ENCODE data around the gene NEMP1.

The NEMP1 gene

GRCh38 chr12:57011438-57012424 is 66.9 kb downstream of the NEMP1 start:
- Histone ChIP-seq H3K4me2 (ENCODE audit: low read length) (no peak overlapping the region), H3K27me3 (ENCODE audit: control insufficient read depth, insufficient read depth, low read length) (peaks cover 49% of the 10 kb centered on the region)

GRCh38 chr12:57010627-57011247 is 67.9 kb downstream of the NEMP1 start:
- H3K36me3 ChIP-seq (ENCODE audit: insufficient read depth, low read length), result no peaks in the 10 kb centered on the region
- H3K4me1 ChIP-seq (ENCODE audit: control insufficient read depth, insufficient read depth, low read length), result peaks cover 9% of the 10 kb centered on the region
- H3K4me2 ChIP-seq (ENCODE audit: low read length), result no peak overlapping the region
- H3K27me3 ChIP-seq (ENCODE audit: control insufficient read depth, insufficient read depth, low read length), result peaks cover 39% of the 10 kb centered on the region
- H3K4me3 ChIP-seq (ENCODE audit: low read length), result no peak overlapping the region
- H3K9me3 ChIP-seq (replicated peaks; ENCODE audit: low read length), result no peaks in the 10 kb centered on the region
- H3K9ac ChIP-seq (ENCODE audit: low read depth, low read length), result no peak overlapping the region

More at GRCh38 chr12:57011438-57012424, 66.9 kb downstream of the NEMP1 start:
- Histone ChIP-seq H3K9me3 (replicated peaks; ENCODE audit: low read length) (no peaks in the 10 kb centered on the region), H3K4me3 (ENCODE audit: low read length) (no peak overlapping the region), H3K9ac (ENCODE audit: low read depth, low read length) (no peak overlapping the region), H3K36me3 (ENCODE audit: insufficient read depth, low read length) (no peaks in the 10 kb centered on the region), H3K4me1 (ENCODE audit: control insufficient read depth, insufficient read depth, low read length) (peaks cover 7% of the 10 kb centered on the region)

GRCh38 chr12:57009949-57010626 is 68.5 kb downstream of the NEMP1 start:
- H3K9ac ChIP-seq (ENCODE audit: low read depth, low read length), result no peak overlapping the region
- H3K4me3 ChIP-seq (ENCODE audit: low read length), result no peak overlapping the region
- no peaks in the 10 kb centered on the region for H3K9me3 ChIP-seq (replicated peaks; ENCODE audit: low read length)
- H3K27me3 ChIP-seq (ENCODE audit: control insufficient read depth, insufficient read depth, low read length), result peaks cover 33% of the 10 kb centered on the region
- H3K36me3 ChIP-seq (ENCODE audit: insufficient read depth, low read length), result no peaks in the 10 kb centered on the region
- H3K4me1 ChIP-seq (ENCODE audit: control insufficient read depth, insufficient read depth, low read length), result peaks cover 15% of the 10 kb centered on the region
- no peak overlapping the region for H3K4me2 ChIP-seq (ENCODE audit: low read length)

GRCh38 chr12:57008178-57008577 is 70.4 kb downstream of the NEMP1 start:
- Histone ChIP-seq H3K9me3 (replicated peaks; ENCODE audit: low read length) (no peaks in the 10 kb centered on the region), H3K4me1 (ENCODE audit: control insufficient read depth, insufficient read depth, low read length) (peaks cover 19% of the 10 kb centered on the region), H3K36me3 (ENCODE audit: insufficient read depth, low read length) (peaks cover 15% of the 10 kb centered on the region), H3K9ac (ENCODE audit: low read depth, low read length) (no peak overlapping the region), H3K4me2 (ENCODE audit: low read length) (no peak overlapping the region), H3K27me3 (ENCODE audit: control insufficient read depth, insufficient read depth, low read length) (peaks cover 13% of the 10 kb centered on the region), H3K4me3 (ENCODE audit: low read length) (no peak overlapping the region)

GRCh38 chr12:57006809-57007475 is 71.6 kb downstream of the NEMP1 start:
- peaks cover 27% of the 10 kb centered on the region for H3K36me3 ChIP-seq (ENCODE audit: insufficient read depth, low read length)
- H3K27me3 ChIP-seq (ENCODE audit: control insufficient read depth, insufficient read depth, low read length), result peaks cover 2% of the 10 kb centered on the region
- H3K4me2 ChIP-seq (ENCODE audit: low read length), result peak overlapping the region; percentile 72
- peak overlapping the region; percentile 65 for H3K4me3 ChIP-seq (ENCODE audit: low read length)
- no peaks in the 10 kb centered on the region for H3K9me3 ChIP-seq (replicated peaks; ENCODE audit: low read length)
- H3K4me1 ChIP-seq (ENCODE audit: control insufficient read depth, insufficient read depth, low read length), result peaks cover 19% of the 10 kb centered on the region
- peak overlapping the region; percentile 55 for H3K9ac ChIP-seq (ENCODE audit: low read depth, low read length)

- peak within 1 kb of the TSS; percentile 89 for H3K4me3 ChIP-seq (ENCODE audit: low read length)
- no peaks in the 10 kb centered on the region for H3K9me3 ChIP-seq (replicated peaks; ENCODE audit: low read length)
- H3K4me2 ChIP-seq (ENCODE audit: low read length), result peak within 1 kb of the TSS; percentile 96
- peaks cover 24% of the 10 kb centered on the region for H3K4me1 ChIP-seq (ENCODE audit: control insufficient read depth, insufficient read depth, low read length)
- H3K27me3 ChIP-seq (ENCODE audit: control insufficient read depth, insufficient read depth, low read length), result no peaks in the 10 kb centered on the region
- peaks cover 35% of the 10 kb centered on the region for H3K36me3 ChIP-seq (ENCODE audit: insufficient read depth, low read length)
- H3K9ac ChIP-seq (ENCODE audit: low read depth, low read length), result peak within 1 kb of the TSS; percentile 91
Observed at GRCh38 chr12:57005980-57006808, 72.4 kb downstream of the NEMP1 start, which contains the start of gene ZBTB39. TSS of gene ZBTB39 (minus strand) at chr12:57006546. CDS start at chr12:57004917, 1,629 bp downstream.
